ENCODE data around the gene FAM53A. TPM values are rescaled to one million over a fixed set of nuclear protein-coding genes. Genes with fewer than 3 reads are reported as not detected.
"Not testable (repeated sequence)": the region's sequence is repeated elsewhere in the genome, so short reads cannot be mapped to it uniquely, and the experiment has no call there.

FAM53A gene
- total RNA-seq, 1 experiment from 2014 or later, result 10.9 TPM

- DNase-seq (ENCODE audit: low read depth), result no peak
Observed at GRCh38 chr4:1622238-1622637, 61.9 kb downstream of the FAM53A start.

GRCh38 chr4:1621526-1621925 is 62.6 kb downstream of the FAM53A start:
- no peak for DNase-seq (ENCODE audit: low read depth)

- no peak for DNase-seq (ENCODE audit: low read depth)
Observed at GRCh38 chr4:1619151-1619672, 64.9 kb downstream of the FAM53A start.

- DNase-seq (ENCODE audit: low read depth), result no peak
Observed at GRCh38 chr4:1618438-1618837, 65.7 kb downstream of the FAM53A start.

GRCh38 chr4:1616557-1616930 is 67.6 kb downstream of the FAM53A start:
- DNase-seq (ENCODE audit: low read depth), result no peak

- DNase-seq (ENCODE audit: low read depth), result no peak
Observed at GRCh38 chr4:1615786-1616556, 68.1 kb downstream of the FAM53A start.

GRCh38 chr4:1614854-1615595 is 69.1 kb downstream of the FAM53A start:
- no peak for DNase-seq (ENCODE audit: low read depth)

- DNase-seq (ENCODE audit: low read depth), result no peak
Observed at GRCh38 chr4:1614502-1614853, 69.6 kb downstream of the FAM53A start.

- DNase-seq (ENCODE audit: low read depth), result no peak
Observed at GRCh38 chr4:1614049-1614448, 70.1 kb downstream of the FAM53A start.

GRCh38 chr4:1613099-1613495 is 71.0 kb downstream of the FAM53A start:
- no peak for DNase-seq (ENCODE audit: low read depth)

GRCh38 chr4:1612278-1613098 is 71.6 kb downstream of the FAM53A start:
- DNase-seq (ENCODE audit: low read depth), result no peak

GRCh38 chr4:1611501-1611870 is 72.6 kb downstream of the FAM53A start:
- DNase-seq (ENCODE audit: low read depth), result no peak

- no peak for DNase-seq (ENCODE audit: low read depth)
Observed at GRCh38 chr4:1610791-1611500, 73.2 kb downstream of the FAM53A start.

- no peak for DNase-seq (ENCODE audit: low read depth)
Observed at GRCh38 chr4:1609901-1610790, 74.0 kb downstream of the FAM53A start.

GRCh38 chr4:1608821-1609500 is 75.2 kb downstream of the FAM53A start:
- DNase-seq (ENCODE audit: low read depth), result no peak

GRCh38 chr4:1608196-1608820 is 75.8 kb downstream of the FAM53A start:
- DNase-seq (ENCODE audit: low read depth), result no peak

- DNase-seq (ENCODE audit: low read depth), result not testable (repeated sequence)
Observed at GRCh38 chr4:1607436-1608195, 76.5 kb downstream of the FAM53A start.

- DNase-seq (ENCODE audit: low read depth), result no peak
Observed at GRCh38 chr4:1604706-1605205, 79.4 kb downstream of the FAM53A start.

All from Daoy (cell line).